GM18511 (cell line): ENCODE results near the gene RPL13A.
"Not testable (repeated sequence)": the region's sequence is repeated elsewhere in the genome, so short reads cannot be mapped to it uniquely, and the experiment has no call there.

Experiments used
- ATAC-seq: cut with Tn5 transposase; IDR thresholded peaks from one replicate; pipeline ENCODE4 v1.9.1; 2021; ENCODE audit warnings: mild to moderate bottlenecking, moderate library complexity; ENCODE audit not compliant: unreplicated experiment

RPL13A gene

GRCh38 chr19:49455773-49456172, 31.6 kb upstream of the RPL13A start:
- ATAC-seq: no peak

DNA sequence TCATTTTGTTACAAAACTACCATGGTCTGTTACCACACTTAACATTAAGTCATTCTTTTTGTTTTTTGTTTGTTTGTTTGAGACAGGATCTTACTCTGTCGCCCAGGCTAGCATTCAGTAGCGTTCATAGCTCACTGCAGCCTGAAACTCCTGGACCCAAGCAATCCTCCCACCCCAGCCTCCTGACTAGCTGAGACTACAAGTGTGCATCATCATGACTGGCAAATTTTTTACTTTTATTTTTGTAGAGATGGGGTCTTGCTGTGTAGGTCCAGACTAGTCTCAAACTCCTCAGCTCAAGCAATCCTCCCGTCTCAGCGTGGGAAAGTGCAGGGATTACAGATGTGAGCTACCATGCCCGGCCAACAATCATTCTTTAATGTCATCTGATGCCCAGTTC, 31.1 kb upstream of the RPL13A start:
- no peak for ATAC-seq

- no peak for ATAC-seq
Measured at GRCh38 chr19:49458567-49458903, 28.9 kb upstream of the RPL13A start.

DNA sequence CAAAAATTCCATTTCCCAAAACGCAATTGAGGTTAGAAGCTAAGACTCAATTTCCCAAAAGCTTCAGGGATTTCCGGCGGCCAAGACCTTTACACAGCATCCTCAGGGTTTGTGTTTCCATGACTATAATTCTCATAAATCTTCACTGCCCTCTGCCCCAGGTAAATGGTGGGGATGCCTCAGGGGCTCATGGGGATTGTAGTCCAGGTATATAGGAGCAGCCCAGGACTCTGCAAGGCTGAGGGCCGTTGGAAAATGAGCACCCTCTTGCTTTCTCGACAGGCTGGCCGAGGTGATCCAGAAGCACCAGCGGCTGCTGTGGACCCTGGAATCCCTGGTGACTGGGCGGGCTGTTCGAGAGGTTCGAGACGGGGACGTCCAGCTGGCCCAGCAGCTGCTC, 28.0 kb upstream of the RPL13A start:
- ATAC-seq: no peak

DNA sequence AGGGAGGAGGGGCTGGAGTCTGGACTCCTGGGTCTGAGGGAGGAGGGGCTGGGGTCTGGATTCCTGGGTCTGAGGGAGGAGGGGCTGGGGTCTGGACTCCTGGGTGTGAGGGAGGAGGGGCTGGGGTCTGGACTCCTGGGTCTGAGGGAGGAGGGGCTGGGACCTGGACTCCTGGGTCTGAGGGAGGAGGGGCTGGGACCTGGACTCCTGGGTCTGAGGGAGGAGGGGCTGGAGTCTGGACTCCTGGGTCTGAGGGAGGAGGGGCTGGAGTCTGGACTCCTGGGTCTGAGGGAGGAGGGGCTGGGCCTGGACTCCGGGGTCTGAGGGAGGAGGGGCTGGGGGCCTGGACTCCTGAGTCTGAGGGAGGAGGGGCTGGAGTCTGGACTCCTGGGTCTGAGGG, 26.3 kb upstream of the RPL13A start:
- not testable (repeated sequence) for ATAC-seq

DNA sequence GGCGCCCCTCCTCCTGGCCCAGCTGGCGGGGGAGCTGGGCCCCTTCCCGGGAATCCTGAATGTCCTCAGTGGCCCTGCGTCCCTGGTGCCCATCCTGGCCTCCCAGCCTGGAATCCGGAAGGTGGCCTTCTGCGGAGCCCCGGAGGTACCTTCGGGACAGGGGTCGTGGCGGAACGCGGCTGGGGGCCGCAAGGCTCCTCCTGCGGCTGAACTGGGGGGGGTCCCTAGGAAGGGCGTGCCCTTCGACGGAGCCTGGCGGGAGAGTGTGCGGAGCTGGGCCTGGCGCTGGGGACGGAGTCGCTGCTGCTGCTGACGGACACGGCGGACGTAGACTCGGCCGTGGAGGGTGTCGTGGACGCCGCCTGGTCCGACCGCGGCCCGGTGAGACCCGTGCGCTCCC, 25.8 kb upstream of the RPL13A start:
- ATAC-seq: no peak

DNA sequence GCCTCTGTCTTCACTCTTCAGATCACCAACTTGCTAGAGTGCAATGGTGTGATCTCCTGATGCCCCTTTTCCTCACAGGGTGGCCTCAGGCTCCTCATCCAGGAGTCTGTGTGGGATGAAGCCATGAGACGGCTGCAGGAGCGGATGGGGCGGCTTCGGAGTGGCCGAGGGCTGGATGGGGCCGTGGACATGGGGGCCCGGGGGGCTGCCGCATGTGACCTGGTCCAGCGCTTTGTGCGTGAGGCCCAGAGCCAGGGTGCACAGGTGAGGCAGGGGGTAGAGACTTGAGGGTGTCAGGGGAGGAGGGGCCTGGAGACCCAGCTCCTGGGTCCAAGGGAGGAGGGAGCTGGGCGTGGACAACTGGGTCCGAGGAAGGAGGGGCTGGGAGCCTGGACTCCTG, 24.9 kb upstream of the RPL13A start:
- no peak for ATAC-seq

DNA sequence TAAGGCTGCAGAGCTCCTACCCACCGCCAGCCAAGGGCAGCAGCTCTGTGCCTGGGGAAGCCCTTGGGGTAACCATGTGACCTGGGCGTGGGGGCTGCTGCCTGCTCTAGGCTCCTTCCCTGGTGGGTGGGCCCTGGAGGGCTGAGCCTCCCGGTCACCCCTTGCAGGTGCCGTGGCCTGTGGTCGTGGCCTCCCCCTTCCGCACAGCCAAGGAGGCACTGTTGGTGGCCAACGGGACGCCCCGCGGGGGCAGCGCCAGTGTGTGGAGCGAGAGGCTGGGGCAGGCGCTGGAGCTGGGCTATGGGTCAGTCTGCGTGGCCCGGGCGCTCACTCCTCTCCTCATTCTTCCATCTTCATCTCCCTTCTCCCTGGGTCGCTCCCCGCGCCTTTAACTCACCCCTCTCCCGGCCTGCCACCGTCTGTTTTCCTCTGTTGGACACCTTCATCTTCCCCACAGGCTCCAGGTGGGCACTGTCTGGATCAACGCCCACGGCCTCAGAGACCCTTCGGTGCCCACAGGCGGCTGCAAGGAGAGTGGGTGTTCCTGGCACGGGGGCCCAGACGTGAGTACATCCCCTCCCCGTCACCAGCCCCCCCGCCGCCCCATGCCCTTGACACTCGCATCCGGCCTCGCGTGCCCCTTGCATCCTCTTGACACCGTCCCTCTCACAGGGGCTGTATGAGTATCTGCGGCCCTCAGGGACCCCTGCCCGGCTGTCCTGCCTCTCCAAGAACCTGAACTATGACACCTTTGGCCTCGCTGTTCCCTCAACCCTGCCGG, 23.3 kb upstream of the RPL13A start:
- no peak for ATAC-seq

GRCh38 chr19:49465371-49465770, 22.0 kb upstream of the RPL13A start:
- no peak for ATAC-seq

- no peak for ATAC-seq
Measured at GRCh38 chr19:49468199-49468598, 19.2 kb upstream of the RPL13A start.

GRCh38 chr19:49468746-49469447, 18.5 kb upstream of the RPL13A start:
- ATAC-seq: peak; percentile 63

DNA sequence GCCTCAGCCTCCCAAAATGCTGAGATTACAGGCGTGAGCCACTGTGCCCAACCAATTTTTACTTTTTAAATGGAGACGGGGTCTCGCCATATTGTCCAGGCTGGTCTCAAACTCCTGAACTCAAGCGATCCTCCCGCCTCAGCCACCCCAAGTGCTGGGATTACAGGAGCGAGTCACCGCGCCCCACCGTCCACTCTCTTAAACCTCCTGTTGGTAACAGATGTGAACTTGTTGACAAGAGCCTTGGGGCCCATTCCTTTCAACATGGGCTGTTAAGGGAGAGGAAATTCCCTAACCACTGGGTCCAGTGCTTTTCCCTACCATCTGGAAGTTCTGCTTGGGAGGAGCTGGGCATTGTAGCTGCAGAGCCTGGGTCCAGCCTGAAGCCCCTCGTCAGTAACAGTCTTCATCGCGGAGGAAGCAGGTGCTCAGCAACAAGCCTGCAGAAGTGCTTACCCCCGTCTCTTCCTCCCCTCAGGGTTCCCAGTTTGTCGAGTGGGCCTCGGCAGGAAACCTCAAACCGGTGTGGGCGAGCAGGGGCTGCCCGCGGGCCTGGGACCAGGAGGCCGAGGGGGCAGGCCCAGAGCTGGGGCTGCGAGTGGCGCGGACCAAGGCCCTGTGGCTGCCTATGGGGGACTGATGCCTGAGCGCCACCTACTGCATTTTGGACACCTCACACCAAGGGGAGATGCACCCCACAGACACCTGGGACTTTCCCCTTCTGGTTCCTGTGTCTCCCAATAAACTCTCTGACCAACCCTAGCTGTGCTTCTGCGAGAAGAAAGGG, 17.4 kb upstream of the RPL13A start:
- ATAC-seq: no peak

GRCh38 chr19:49470615-49470978, 16.8 kb upstream of the RPL13A start:
- no peak for ATAC-seq

GRCh38 chr19:49472936-49473335, 14.5 kb upstream of the RPL13A start:
- ATAC-seq: no peak

DNA sequence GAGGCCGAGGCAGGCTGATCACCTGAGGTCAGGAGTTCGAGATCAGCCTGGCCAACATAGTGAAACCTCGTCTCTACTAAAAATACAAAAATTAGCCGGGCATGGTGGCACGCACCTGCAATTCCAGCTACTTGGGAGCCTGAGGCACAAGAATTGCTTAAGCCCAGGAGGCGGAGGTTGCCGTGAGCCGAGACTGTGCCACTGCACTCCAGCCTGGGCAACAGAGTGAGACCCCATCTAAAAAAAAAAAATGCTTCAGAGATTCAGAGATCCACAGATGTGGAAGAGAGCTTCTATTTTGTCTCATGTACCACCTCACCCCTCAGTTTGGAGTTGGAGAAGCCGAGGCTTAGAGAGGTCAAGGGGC, 13.9 kb upstream of the RPL13A start:
- ATAC-seq: not testable (repeated sequence)

GRCh38 chr19:49473868-49474541, 13.4 kb upstream of the RPL13A start, which contains the start of gene FLT3LG:
FLT3LG (plus strand) TSS chr19:49474215; CDS start chr19:49474640, 425 bp downstream.
- ATAC-seq: peak; percentile 66

DNA sequence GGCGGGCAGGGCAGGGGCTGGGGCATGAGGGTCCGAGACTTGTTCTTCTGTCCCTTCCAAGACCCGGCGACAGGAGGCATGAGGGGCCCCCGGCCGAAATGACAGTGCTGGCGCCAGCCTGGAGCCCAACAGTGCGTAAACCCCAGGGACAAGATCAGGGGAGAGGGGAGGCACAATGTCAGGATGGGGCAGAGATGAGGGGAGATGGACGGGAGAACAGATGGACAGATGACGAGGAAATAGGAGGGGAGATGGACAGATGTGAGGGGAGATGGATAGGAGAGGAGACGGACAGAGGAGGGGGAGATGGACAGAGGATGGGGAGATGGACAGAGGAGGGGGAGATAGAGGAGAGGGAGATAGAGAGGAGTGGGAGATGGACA, 12.9 kb upstream of the RPL13A start:
- no peak for ATAC-seq

GRCh38 chr19:49475191-49475917, 12.1 kb upstream of the RPL13A start:
- ATAC-seq: no peak

- no peak for ATAC-seq
Measured at GRCh38 chr19:49475995-49476880, 11.2 kb upstream of the RPL13A start.
